HepG2 (cell line): ENCODE measurements around the gene GALNT11. TPM values are rescaled to one million over a fixed set of nuclear protein-coding genes. Genes with fewer than 3 reads are reported as not detected.

Source experiments
- AKNA ChIP-seq: sonication (generic); formaldehyde crosslinking; IDR thresholded peaks from 2 replicates; pipeline ENCODE4 v1.4.0; 2020; ENCODE audit warnings: missing genetic modification reagents, borderline replicate concordance
- BATF2 ChIP-seq: sonication (generic); formaldehyde crosslinking; IDR thresholded peaks from 2 replicates; pipeline ENCODE4 v1.8.0; 2022; ENCODE audit warnings: mild to moderate bottlenecking, missing genetic modification reagents, moderate library complexity
- GLMP ChIP-seq: sonication (generic); formaldehyde crosslinking; IDR thresholded peaks from 2 replicates; pipeline ENCODE4 v1.9.0; 2021; ENCODE audit warnings: missing genetic modification reagents, mild to moderate bottlenecking, borderline replicate concordance
- KAT7 ChIP-seq: IDR thresholded peaks from 2 replicates; pipeline ENCODE4 v1.6.1; 2018; ENCODE audit warnings: borderline replicate concordance, missing compliant biosample characterization
- KDM4B ChIP-seq: sonication (generic); formaldehyde crosslinking; IDR thresholded peaks from 2 replicates; pipeline ENCODE4 v1.4.0; 2020; ENCODE audit warnings: missing genetic modification reagents
- PAF1 ChIP-seq: IDR thresholded peaks from 2 replicates; pipeline ENCODE4 v1.6.1; 2016; ENCODE audit warnings: missing genetic modification reagents, missing compliant biosample characterization
- SIX1 ChIP-seq: sonication (generic); formaldehyde crosslinking; IDR thresholded peaks from 2 replicates; pipeline ENCODE4 v1.4.0; 2020; ENCODE audit warnings: missing genetic modification reagents, borderline replicate concordance
- SMC3 ChIP-seq: IDR thresholded peaks from 2 replicates; pipeline ENCODE4 v1.6.1; 2011; ENCODE audit warnings: low read length, improper control_type of control experiment
- ZBTB42 ChIP-seq: sonication (generic); formaldehyde crosslinking; IDR thresholded peaks from 2 replicates; pipeline ENCODE4 v1.5.0; 2020; ENCODE audit warnings: mild to moderate bottlenecking, missing genetic modification reagents
- ZNF12 ChIP-seq: sonication (generic); formaldehyde crosslinking; IDR thresholded peaks from 2 replicates; pipeline ENCODE4 v1.5.0; 2020; ENCODE audit warnings: missing genetic modification reagents
- ZNF142 ChIP-seq: sonication (generic); formaldehyde crosslinking; IDR thresholded peaks from 2 replicates; pipeline ENCODE4 v1.4.0; 2020; ENCODE audit warnings: missing genetic modification reagents
- ZNF234 ChIP-seq: sonication (generic); formaldehyde crosslinking; conservative IDR thresholded peaks from 2 replicates; pipeline ENCODE4 v1.5.1; 2020; ENCODE audit warnings: mild to moderate bottlenecking, missing genetic modification reagents
- ZNF274 ChIP-seq: sonication (generic); formaldehyde crosslinking; IDR thresholded peaks from 2 replicates; pipeline ENCODE4 v1.5.1; 2020; ENCODE audit warnings: mild to moderate bottlenecking, missing genetic modification reagents
- polyA plus RNA-seq, 8 experiments: library from polyadenylated mRNA; depleted of rRNA in 3 of 8; stranded (reverse) in 7 of 8; unstranded in 1 of 8; fragments of >200 nt; fragmentation: Illumina TruSeq in 4 of 8; extraction: Trizol in 4 of 8; gene quantifications; 2 replicates each; pipeline versions ENCODE4 v1.2.1 to v1.2.3, GENCODE V29; 2011 to 2016; ENCODE audit warnings: low read depth in 4 of 8, missing spikeins in 1 of 8, mixed read lengths in 1 of 8; ENCODE audit not compliant: insufficient read depth in 1 of 8
- total RNA-seq, 5 experiments: library from RNA; depleted of rRNA; stranded (reverse); fragments of >200 nt; fragmentation: Illumina TruSeq; extraction: Trizol; gene quantifications; 2 replicates each; pipeline ENCODE4 v1.2.3, GENCODE V29; 2016; ENCODE audit warnings: low read depth in 1 of 5

GALNT11 gene
- total and polyA plus RNA-seq, 2 of the 13 experiments (the other 11 are each of a cell fraction or from before 2014, with no cell fraction given) = 9.3 to 16.3 TPM

- no peak for TF ChIP-seq ZNF12
- no peak for TF ChIP-seq SMC3
- no peak for TF ChIP-seq SIX1 (CRISPR knock-in tag)
- TF ChIP-seq AKNA (CRISPR knock-in tag) = no peak
- no peak for TF ChIP-seq BATF2 (CRISPR knock-in tag)
- no peak for TF ChIP-seq ZBTB42 (CRISPR knock-in tag)
- TF ChIP-seq ZNF234 (CRISPR knock-in tag) = no peak
- no peak for TF ChIP-seq GLMP (CRISPR knock-in tag)
- TF ChIP-seq KDM4B (CRISPR knock-in tag) = no peak
- no peak for TF ChIP-seq KAT7 (CRISPR knock-in tag)
- TF ChIP-seq ZNF274 (CRISPR knock-in tag) = no peak
- no peak for TF ChIP-seq PAF1 (CRISPR knock-in tag)
- no peak for TF ChIP-seq ZNF142 (CRISPR knock-in tag)
Measured at GRCh38 chr7:152000191-152000590, 25.3 kb upstream of the GALNT11 start (continued).
